NK-92 (cell line): Measurements from ENCODE around the gene ATPAF1.
"Not testable (repeated sequence)": the region's sequence is repeated elsewhere in the genome, so short reads cannot be mapped to it uniquely, and the experiment has no call there.

Experiments
- DNase-seq: peaks from one replicate; lab custom pipeline; 2025; ENCODE audit not compliant: unreplicated experiment; lab: John Stamatoyannopoulos, UW

The ATPAF1 gene

GRCh38 chr1:46681333-46682034, 13.3 kb upstream of the ATPAF1 start:
- DNase-seq = no peak

- no peak for DNase-seq
These were observed 11.8 kb upstream of the ATPAF1 start for GRCh38 chr1:46679789-46680573.

- no peak for DNase-seq
These were observed 9.2 kb upstream of the ATPAF1 start for GRCh38 chr1:46677339-46677738.

DNA sequence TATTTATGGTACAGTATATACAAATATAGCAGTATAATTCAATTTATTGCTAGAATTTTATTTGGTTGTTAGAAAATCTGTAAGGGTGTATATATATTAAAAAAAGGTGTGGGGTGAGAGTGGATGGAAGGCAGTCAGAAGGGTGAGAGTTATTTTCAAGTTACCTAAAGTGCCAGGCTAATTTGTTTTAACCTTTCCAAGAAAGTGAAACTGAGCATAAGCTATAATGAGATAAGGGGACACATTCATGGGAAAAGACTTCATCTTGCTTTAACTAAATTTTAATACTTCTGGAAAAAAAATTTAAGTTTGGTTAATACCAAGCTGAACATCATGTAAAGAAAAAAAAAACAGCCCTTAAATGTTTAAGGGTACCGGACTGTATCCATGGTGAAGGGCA, 8.4 kb upstream of the ATPAF1 start:
- DNase-seq = no peak

DNA sequence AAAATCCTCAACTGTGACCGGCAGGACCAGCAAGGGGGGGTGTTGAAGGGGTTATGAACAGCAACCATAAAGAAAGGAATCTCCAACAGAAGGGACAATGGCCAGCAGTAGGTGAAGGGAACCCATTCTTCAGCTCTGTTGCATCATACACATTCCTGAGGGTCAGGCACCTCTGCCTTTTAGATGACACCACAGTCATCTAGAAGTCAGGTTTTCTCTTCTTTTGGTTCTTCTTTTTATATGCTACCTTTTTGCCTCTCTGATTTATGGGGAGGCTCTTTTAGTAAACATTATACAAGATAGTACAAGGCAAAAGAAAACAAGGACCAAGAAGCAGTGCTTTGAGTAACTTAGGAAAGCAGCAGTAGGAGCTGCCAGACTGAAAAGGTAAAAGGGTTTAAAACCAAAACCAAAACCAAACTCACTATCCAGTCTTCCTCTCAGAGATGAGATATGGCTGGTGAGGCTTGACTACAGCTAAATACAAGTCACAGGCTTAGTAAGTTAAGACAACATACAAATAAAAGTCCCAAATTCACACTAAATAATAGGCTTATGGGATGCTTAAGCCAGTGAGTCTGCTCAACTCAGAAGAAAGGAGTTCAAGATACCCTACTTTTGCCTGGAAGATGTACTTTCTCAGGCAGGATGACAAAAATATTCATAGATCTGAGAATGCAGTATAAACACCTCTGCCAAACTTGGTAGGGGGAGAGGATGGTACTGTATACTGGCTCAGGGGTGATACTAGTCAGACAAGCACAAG, 7.6 kb upstream of the ATPAF1 start:
- no peak for DNase-seq

DNA sequence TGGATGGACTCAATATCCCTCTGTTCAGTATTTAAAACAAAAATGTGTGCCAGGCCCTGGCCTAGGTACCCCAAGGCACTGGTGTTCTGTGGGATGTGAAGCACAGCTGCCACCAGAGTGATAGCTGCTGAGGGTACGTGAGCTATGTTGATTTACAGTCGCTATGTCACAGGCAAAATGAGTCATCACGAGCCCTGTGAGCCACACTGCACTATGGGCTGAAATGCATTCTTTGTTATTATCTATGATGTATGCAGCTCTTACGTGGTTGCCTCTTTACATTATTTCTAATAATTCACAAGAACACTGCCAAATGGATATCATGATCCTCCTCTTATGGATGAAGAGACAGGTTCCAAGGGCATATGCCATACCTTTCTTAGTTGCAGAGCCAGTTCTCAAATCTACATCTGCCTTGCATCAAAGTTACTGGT, 5.6 kb upstream of the ATPAF1 start:
- DNase-seq = no peak

DNA sequence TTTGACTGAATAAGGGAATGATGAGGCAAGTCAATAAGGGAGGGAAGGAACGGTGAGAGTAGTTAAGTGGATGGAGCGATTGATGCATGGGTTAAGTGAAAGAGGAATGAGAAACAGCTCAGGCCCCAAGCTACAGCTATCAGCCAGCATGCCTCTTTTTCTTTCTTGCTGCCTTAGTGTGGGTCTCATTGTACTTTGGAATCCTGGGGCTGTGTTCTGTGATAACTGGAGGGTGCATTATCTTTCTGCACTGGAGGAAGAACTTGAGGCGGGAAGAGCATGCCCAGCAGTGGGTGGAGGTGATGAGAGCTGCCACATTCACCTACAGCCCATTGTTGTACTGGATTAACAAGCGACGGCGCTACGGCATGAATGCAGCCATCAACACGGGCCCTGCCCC, 4.5 kb upstream of the ATPAF1 start:
- DNase-seq = no peak

DNA sequence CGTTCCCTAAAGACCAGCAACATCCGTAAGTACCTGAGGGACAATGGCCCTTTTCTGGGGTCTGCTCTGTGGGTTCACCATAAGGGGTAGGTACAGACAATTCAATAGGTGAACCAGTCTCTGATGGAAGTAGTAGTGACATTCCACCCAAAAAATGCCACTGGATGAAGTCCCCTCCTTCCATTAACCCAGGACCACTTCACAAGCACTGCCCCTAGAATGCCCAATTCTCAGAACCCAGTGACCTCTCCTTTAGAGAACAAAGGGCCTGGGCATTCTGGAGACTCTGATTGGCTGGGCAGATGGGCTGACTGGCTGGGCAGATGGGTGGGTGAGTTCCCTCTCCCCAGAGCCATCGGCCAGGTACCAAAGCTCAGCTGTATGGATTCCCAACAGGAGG, 3.4 kb upstream of the ATPAF1 start, which contains the start of gene TEX38:
Gene TEX38 (plus strand): TSS at position 301 of the 400 bp plus-strand sequence. CDS start 81 bp downstream, at position 382.
- no peak for DNase-seq

DNA sequence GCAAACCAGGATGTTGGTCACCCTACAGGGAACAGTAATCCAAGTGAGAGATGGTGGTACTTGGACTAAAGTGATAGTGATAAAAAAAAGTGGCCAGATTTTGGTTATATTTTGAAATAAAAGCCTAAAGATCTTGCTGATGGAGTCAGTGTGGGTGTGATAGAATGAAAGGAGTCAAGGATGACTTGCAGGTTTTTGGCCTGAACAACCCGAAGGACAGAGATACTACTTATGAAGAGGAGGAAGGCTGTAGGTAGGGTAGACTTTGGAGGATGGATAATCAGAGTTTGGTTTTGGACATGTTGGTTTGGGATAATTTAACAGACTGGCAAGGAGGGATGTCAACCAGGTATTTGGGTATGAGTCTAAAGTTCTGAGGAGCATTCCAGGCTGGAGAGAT, 2.0 kb upstream of the ATPAF1 start:
- DNase-seq = no peak

GRCh38 chr1:46665983-46666382, 2.2 kb downstream of the ATPAF1 start:
- no peak for DNase-seq

GRCh38 chr1:46662919-46663318, 5.2 kb downstream of the ATPAF1 start:
- not testable (repeated sequence) for DNase-seq

GRCh38 chr1:46660116-46660515, 8.0 kb downstream of the ATPAF1 start:
- not testable (repeated sequence) for DNase-seq

GRCh38 chr1:46659307-46659870, 8.8 kb downstream of the ATPAF1 start:
- no peak for DNase-seq

- DNase-seq = no peak
These were observed 10.4 kb downstream of the ATPAF1 start for GRCh38 chr1:46657775-46658174.

DNA sequence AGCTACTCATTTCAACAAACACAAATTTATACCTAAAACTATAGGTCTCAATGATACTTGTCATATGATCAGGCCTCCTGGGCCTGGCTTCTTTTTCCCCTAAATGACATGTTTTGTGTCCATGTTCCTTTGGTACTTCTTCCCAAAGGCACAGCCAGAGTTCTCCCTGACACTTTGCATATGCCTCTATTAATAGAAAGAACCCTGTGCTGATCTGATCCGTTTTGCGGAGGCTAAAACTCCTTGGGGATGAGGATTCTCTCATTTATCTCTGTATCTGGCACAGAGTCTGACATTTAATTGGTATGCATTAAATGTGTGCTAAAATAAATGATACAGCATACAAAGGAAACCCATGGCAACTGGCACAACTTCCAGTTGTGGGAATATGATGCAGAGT, 11.5 kb downstream of the ATPAF1 start:
- DNase-seq = no peak

DNA sequence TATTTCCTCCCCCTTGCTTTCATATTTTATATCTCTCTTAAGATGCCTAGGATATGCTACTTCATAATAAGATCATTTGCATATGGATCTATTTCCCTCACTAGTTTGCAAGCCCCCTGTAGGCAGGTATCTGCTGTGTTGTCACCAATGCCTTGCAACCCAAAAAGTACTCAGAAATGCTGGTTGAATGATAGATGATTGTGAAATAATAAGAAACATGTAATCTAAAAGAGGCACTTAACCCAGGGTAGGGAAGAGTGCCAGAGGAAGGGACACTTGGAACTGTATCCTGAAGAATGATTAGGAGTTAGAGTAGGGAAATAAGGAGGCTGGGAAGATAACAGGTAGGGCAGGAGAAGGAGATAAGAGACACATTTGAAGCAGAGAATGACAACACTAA, 12.3 kb downstream of the ATPAF1 start:
- DNase-seq = no peak

DNA sequence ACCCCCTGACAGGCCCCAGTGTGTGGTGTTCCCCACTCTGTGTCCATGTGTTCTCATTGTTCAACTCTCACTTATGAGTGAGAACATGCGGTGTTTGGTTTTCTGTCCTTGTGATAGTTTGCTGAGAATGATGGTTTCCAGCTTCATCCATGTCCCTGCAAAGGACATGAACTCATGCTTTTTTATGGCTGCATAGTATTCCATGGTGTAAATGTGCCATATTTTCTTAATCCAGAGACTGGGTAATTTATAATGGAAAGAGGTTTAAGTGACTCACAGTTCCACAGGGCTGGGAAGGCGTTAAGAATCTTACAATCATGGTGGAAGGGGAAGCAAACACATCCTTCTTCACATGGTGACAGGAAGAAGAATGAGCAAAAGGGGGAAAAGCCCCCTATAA, 13.5 kb downstream of the ATPAF1 start:
- DNase-seq = not testable (repeated sequence)

- DNase-seq = no peak
These were observed 14.2 kb downstream of the ATPAF1 start for GRCh38 chr1:46654012-46654411.

DNA sequence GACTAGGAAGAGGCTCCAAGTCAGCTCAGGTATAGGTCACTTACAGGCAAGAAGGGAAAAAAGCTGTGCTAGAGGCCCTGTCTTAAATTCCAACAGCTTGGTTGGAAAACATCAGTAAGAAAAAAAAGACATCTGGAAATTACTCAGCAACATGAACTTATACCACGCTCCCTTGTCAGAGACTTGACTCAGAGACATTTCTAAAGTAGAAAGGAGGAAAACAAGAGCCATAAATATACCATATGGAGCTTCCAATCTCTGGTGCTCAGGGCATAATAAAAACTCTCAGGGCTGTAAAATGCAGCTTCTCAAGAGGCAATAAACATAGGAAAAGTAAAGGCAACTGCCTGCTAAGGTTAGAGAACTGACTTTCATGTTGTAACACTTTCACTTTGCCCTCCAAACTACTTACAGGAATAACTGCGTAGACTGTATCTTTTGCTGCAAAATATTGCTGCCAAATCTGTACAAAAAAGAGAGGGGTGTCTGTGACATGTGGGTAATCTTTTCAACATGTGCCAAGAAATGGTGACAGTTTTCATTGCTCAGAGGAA, 14.7 kb downstream of the ATPAF1 start:
- DNase-seq = no peak

- no peak for DNase-seq
These were observed 15.7 kb downstream of the ATPAF1 start for GRCh38 chr1:46652321-46653100.
